KOPT-K1 (cell line): ENCODE measurements around the gene SREBF2.

ENCODE experiments used
- H3K27ac ChIP-seq: fragments of 200-600 bp; sonication (generic); 2 replicates; pipeline ENCODE4 v1.5.1; 2016; ENCODE audit warnings: antibody characterized with exemption, mild to moderate bottlenecking, low read depth, low read length; ENCODE audit not compliant: poor library complexity, severe bottlenecking
- H3K36me3 ChIP-seq: fragments of 200-600 bp; sonication (generic); 2 replicates; pipeline ENCODE4 v1.5.1; 2017; ENCODE audit warnings: antibody characterized with exemption, mild to moderate bottlenecking, low read length, moderate library complexity; ENCODE audit not compliant: insufficient read depth
- H3K9me3 ChIP-seq: fragments of 200-600 bp; sonication (generic); 2 replicates; pipeline ENCODE4 v1.5.1; 2017; ENCODE audit warnings: antibody characterized with exemption, low read length, mild to moderate bottlenecking; ENCODE audit not compliant: insufficient read depth, poor library complexity, severe bottlenecking

The SREBF2 gene

DNA sequence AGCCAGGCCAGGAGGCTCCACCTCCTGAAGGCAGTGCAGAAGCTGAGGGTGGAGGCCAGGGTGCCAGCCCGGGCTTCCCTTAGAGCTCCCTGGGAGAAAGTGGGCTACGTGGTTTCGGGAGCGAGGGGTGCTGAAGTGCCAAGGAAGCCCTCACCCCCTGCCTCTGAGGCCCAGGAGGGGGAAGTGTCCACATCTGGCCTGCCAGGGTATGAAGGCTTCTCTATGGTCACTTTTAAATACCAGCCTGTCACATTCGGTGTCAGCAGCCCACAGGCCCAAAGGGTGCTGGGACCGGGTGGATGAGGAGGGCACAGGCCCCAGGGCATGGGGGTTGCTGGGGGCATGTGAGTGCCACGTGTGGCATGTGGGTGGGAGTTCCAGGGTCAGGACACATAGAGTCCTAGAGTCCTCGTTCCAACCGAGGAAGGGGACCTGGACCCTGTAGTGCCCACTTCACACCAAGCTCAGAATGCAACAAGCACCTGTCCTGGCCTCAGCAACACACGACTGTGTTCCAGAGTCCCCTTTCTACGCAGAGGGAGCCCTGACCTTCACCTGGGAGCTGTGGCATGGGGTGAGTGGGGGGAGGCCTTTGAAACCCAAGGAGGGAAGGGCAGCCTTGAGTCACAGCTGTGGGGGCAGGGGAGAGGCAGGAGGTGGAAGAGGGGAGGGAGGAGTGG lies 80.3 kb downstream of the SREBF2 start:
- Histone ChIP-seq H3K27ac (no peak overlapping the region), H3K9me3 (no peaks in the 10 kb centered on the region), H3K36me3 (no peaks in the 10 kb centered on the region)

DNA sequence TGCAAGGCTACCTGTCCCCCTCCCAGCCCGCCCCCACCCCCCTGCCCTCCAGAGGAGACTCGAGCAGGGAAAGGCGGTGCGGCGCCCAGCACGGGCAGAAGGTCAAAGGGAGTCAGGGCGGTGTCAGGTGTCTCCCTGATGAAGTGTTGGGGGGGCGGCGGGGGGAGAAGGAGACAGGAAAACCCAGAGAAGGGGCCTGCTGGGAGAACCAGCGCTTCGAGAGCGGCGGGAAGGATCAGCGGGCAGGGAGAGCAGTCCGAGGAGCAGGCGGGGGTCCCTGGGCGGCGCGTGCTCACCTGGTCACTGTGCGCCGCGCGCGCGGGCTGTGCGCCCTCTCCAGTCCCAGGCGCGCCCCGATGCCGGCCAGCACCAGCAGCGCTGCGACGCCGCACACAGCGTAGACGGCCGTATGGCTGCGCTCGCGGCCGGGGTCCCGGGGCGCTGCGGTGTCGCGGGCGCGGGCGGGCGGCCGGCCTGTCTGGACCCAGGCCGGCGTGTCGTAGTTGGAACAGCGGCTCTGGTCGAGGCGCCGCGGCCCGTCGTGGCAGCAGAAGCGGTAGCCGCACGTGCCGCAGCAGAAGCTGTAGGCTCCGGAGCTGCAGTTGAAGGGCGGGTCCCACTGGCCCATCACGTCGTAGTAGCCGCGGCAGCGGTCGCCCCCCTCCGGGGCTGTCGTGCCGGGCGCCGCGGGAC lies 81.1 kb downstream of the SREBF2 start:
- Histone ChIP-seq H3K27ac (no peak overlapping the region), H3K36me3 (no peaks in the 10 kb centered on the region), H3K9me3 (no peaks in the 10 kb centered on the region)

DNA sequence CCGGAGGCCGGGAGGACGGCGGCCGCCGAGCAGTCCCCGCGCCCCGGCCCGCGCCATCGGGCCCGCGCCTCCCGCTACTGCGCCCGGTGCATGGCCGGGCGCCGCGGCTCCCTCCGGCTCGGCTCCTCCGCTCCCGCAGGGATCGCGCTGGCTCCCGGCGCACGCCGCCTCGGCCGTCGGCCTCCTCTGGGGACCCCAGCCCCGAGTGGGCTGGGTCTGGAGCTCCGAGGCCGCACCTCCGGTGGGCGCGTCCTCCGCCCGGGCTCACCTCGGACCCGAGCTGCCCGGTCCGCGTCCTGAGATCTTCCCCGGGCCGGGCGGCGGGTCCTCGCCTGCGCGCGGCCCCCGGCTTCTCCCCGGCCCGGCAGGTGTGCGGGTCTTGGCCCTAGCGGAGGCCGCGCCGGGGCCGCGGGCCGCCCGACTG lies 81.7 kb downstream of the SREBF2 start:
- no peak overlapping the region for H3K27ac ChIP-seq
- H3K36me3 ChIP-seq, result no peaks in the 10 kb centered on the region
- no peaks in the 10 kb centered on the region for H3K9me3 ChIP-seq

DNA sequence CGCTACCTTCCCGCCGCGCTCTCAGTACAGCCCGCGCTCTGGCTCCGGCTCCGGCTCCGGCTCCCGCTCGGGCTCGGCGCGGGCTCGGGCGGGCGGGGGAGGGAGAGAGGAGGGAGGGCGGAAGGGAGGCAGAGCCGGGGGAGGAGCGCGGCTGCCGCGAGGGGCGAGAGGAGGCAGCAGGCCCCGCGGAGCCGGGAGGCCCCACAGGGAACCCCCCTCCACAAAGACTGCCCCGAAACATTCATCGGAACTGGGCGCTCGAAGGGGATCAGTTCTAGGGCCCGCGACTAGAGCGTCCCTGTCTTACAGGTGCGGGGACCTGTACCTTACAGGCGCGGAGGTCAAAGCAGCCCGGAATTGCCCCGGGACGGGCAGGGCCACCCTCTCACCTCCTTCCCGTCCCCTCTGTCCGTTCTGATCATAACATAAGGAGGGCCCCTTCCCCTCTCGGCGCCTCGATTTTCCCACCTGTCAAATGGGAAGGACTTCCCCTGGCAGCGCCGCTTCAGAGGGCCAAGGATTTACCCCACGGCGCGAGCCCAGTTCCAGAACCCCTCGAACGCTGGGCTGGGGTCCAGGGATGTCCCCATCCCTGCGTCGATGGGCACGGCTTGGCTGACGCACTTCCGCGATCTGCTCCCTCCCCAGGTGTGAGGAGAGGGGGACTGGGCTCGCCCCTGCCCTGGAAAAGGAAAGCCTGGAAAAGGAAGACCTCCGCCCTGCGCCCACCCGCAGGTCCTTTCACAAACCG lies 82.3 kb downstream of the SREBF2 start, which contains the start of gene SHISA8:
TSS of gene SHISA8 (minus strand) at position 40 of the 751 bp plus-strand sequence. CDS start 407 bp downstream, outside the sequence.
- no peak within 1 kb of the TSS for H3K27ac ChIP-seq
- H3K9me3 ChIP-seq, result no peaks in the 10 kb centered on the region
- H3K36me3 ChIP-seq, result no peaks in the 10 kb centered on the region

GRCh38 chr22:41915786-41916493 lies 83.0 kb downstream of the SREBF2 start:
- no peaks in the 10 kb centered on the region for H3K36me3 ChIP-seq
- H3K27ac ChIP-seq, result no peak overlapping the region
- no peaks in the 10 kb centered on the region for H3K9me3 ChIP-seq

DNA sequence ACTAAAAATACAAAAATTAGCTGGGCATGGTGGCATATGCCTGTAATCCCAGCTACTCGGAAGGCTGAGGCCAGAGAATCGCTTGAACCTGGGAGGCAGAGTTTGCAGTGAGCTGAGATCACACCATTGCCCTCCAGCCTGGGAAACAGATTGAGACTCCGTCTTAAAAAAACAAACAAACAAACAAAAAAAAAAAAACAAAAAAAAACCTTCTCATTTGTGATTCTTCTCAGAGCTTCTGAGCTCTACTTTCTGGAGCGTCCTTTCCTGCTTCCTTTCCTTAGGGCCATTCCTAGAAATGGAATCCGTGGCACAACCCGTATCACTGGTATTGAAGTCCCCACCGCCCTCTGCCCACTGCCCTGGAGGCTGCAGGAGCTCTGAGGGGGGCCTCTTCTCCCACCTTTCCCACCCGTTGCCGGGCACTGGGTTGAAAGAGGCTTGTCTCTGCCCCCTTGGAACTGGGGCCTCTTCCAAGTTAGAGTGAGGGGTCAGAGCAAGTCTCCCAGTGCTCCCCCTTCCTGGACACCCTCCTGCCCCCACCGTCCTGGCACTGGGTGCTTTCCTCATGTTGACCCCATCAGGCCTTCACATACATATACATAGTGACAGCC lies 83.9 kb downstream of the SREBF2 start:
- Histone ChIP-seq H3K9me3 (no peaks in the 10 kb centered on the region), H3K27ac (no peak overlapping the region), H3K36me3 (no peaks in the 10 kb centered on the region)

DNA sequence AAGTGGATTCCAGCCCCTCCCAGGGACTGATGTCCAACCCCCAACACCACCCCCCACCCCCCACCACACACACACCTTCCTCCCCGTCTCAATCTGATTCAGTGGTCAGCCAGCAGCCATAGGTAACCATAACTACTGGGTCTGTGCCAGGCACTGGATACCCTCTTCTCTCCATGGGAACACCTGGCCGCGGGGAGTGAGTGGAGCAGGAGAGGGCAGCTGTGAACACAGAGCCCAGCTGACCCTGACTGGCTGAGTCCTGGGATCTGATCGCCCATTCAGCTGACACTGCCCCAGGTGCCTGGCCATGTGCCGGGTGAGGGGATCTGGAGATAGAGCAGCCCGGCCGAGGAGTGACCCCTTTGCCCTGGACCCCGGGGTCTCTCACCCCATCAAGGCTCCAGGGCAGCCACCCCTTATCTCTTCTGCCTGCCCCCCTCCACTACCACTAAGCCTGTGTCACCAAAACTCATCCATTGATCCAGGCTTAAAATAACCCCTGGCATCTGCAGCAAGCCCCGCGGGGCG lies 84.5 kb downstream of the SREBF2 start:
- Histone ChIP-seq H3K36me3 (no peaks in the 10 kb centered on the region), H3K27ac (no peak overlapping the region), H3K9me3 (no peaks in the 10 kb centered on the region)

DNA sequence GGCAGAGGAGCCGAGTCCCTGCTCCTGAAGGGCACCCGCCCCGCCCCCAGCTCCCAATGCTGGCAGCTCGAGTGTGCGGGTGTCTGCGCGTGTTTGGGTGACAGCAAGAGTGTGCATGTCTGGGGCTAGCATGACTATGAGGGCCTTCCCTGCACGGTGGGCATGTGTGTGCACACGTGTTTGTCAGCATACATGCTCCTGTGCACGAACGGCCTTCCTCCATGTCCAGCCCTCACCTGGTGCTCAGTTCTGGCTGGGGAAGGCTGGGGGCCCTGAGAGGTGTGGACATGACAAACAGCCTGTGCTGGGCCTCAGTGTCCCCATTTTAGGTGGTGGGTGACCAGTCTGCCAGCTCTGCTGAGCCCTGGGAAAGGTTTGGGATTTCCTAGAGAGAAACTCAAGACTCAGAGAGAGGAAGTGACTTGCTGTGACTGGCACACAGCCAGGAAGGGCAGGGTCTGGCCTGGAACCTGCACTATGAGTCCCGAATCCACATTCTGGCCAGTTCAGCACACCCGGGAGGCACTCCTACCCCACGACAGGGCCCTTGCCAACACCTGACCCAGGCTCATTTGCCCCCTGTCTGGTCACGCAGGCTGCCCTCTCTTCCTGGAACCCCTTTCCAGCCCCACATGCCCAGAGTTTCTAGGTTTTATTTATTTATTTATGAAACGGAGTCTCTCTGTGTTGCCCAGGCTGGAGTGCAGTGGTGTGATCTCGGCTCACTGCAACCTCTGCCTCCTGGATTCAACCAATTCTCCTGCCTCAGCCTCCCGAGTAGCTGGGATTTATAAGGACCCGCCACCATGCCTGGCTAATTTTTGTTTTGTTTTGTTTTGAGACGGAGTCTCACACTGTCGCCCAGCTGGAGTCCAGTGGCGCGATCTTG lies 85.2 kb downstream of the SREBF2 start:
- Histone ChIP-seq H3K36me3 (no peaks in the 10 kb centered on the region), H3K27ac (no peak overlapping the region), H3K9me3 (no peaks in the 10 kb centered on the region)

DNA sequence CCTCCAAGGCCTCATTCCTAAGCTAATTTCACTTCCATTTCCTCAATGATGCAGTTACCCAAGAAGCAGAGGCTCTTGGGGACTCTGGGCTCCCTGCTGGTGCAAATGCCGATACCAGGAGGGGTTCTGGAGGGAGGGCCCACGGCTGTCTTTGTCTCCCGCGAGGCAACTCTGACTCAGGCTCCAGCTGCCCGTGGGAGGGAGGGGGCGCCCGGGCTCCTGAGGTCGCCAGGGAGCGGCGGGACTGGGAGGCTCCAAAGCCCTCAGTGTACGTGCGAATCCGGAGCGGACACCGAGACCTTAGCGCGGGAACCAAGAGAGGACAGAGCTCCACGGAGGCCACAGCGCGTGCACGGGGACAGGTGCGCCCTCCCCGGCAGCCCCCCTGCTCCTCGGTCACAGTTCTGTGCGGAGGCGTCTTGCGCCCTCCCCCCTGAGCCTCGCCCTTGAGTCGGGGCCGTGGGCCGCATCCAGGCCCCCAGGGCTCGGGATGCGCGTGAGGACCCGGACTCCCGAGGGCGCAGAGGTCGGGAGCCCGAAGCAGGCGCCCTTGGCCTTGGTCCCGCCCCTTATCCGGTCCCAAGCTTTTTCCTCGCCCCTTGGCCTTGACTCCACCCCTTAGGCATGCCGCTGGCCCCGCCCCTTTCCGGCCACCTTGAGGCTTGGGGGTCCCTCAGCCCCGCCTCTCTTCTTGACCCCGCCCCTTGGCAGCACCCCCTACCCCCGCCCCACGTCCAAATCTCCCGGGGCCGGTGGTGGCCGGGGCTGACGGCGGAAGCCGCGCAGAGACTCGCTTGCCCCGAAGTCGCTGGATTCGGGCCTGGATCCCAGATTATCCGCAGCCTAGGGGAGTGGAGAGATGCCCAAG lies 86.7 kb downstream of the SREBF2 start:
- no peaks in the 10 kb centered on the region for H3K9me3 ChIP-seq
- no peaks in the 10 kb centered on the region for H3K36me3 ChIP-seq
- no peak overlapping the region for H3K27ac ChIP-seq

GRCh38 chr22:41920271-41920976 lies 87.5 kb downstream of the SREBF2 start:
- H3K36me3 ChIP-seq, result no peaks in the 10 kb centered on the region
- no peak overlapping the region for H3K27ac ChIP-seq
- no peaks in the 10 kb centered on the region for H3K9me3 ChIP-seq

GRCh38 chr22:41922328-41922727 lies 89.4 kb downstream of the SREBF2 start:
- Histone ChIP-seq H3K27ac (no peak overlapping the region), H3K36me3 (no peaks in the 10 kb centered on the region), H3K9me3 (no peaks in the 10 kb centered on the region)

GRCh38 chr22:41922940-41923594 lies 90.2 kb downstream of the SREBF2 start:
- Histone ChIP-seq H3K27ac (no peak overlapping the region), H3K9me3 (no peaks in the 10 kb centered on the region), H3K36me3 (no peaks in the 10 kb centered on the region)
